Osteoblast (primary cell): ENCODE data around the gene PRKN. TPM values are rescaled to one million over a fixed set of nuclear protein-coding genes. Genes with fewer than 3 reads are reported as not detected.
"Not testable (repeated sequence)": the region's sequence is repeated elsewhere in the genome, so short reads cannot be mapped to it uniquely, and the experiment has no call there.

Experiments used
- DNase-seq: peaks from one replicate; pipeline ENCODE4 v3.0.0; 2011; ENCODE audit warnings: low spot score, mixed read lengths; ENCODE audit not compliant: insufficient read length; ENCODE audit errors: missing footprints
- H2AFZ ChIP-seq: 2 replicates; pipeline ENCODE4 v1.6.0; 2011; ENCODE audit warnings: mild to moderate bottlenecking, low read length
- H3K27ac ChIP-seq: 2 replicates; pipeline ENCODE4 v1.5.1; 2011; ENCODE audit warnings: mild to moderate bottlenecking, low read depth, low read length, moderate library complexity
- H3K27me3 ChIP-seq: 2 replicates; pipeline ENCODE4 v1.6.0; 2012; ENCODE audit warnings: mild to moderate bottlenecking, control low read depth, inconsistent platforms, low read length, moderate library complexity; ENCODE audit not compliant: insufficient read depth
- H3K36me3 ChIP-seq: 2 replicates; pipeline ENCODE4 v1.5.1; 2011; ENCODE audit warnings: mild to moderate bottlenecking, low read length, control low read depth, moderate library complexity; ENCODE audit not compliant: insufficient read depth
- H3K4me1 ChIP-seq: 2 replicates; pipeline ENCODE4 v1.5.1; 2011; ENCODE audit warnings: mild to moderate bottlenecking, low read length, control low read depth, moderate library complexity; ENCODE audit not compliant: insufficient read depth
- H3K4me2 ChIP-seq: 2 replicates; pipeline ENCODE4 v1.6.0; 2011; ENCODE audit warnings: mild to moderate bottlenecking, low read length; ENCODE audit not compliant: insufficient read depth
- H3K4me3 ChIP-seq: fragments of 200-600 bp; sonication (generic); 3 replicates; pipeline ENCODE4 v1.5.1; 2012; ENCODE audit warnings: mild to moderate bottlenecking, low read length, inconsistent platforms; ENCODE audit not compliant: insufficient read depth
- H3K79me2 ChIP-seq: 2 replicates; pipeline ENCODE4 v1.6.0; 2012; ENCODE audit warnings: mild to moderate bottlenecking, low read length, control low read depth, inconsistent platforms; ENCODE audit not compliant: insufficient read depth
- H3K9me3 ChIP-seq: 2 replicates; pipeline ENCODE4 v1.5.1; 2011; ENCODE audit warnings: low read depth, low read length, control low read depth
- H4K20me1 ChIP-seq: 2 replicates; pipeline ENCODE4 v1.6.0; 2012; ENCODE audit warnings: mild to moderate bottlenecking, low read length, control low read depth; ENCODE audit not compliant: insufficient read depth
- total RNA-seq: library from RNA; depleted of rRNA; stranded (reverse); fragments of >200 nt; gene quantifications from 2 replicates; pipeline ENCODE4 v1.2.3, GENCODE V29; 2012
- TF ChIP-seq, protein P1 (sequence below): IDR thresholded peaks from 2 replicates; pipeline ENCODE4 v1.5.1; 2011; ENCODE audit warnings: mild to moderate bottlenecking, low read depth, low read length, moderate library complexity; ENCODE audit errors: extremely low read depth

The PRKN gene
- total RNA-seq, 1 donor: 2.9 TPM

- H3K27me3 ChIP-seq: no peaks in the 10 kb centered on the region
- no peak overlapping the region for H2AFZ ChIP-seq
- H3K4me3 ChIP-seq: no peak overlapping the region
- no peaks in the 10 kb centered on the region for H3K9me3 ChIP-seq
- no peak overlapping the region for H3K27ac ChIP-seq
- TF ChIP-seq, protein P1, sequence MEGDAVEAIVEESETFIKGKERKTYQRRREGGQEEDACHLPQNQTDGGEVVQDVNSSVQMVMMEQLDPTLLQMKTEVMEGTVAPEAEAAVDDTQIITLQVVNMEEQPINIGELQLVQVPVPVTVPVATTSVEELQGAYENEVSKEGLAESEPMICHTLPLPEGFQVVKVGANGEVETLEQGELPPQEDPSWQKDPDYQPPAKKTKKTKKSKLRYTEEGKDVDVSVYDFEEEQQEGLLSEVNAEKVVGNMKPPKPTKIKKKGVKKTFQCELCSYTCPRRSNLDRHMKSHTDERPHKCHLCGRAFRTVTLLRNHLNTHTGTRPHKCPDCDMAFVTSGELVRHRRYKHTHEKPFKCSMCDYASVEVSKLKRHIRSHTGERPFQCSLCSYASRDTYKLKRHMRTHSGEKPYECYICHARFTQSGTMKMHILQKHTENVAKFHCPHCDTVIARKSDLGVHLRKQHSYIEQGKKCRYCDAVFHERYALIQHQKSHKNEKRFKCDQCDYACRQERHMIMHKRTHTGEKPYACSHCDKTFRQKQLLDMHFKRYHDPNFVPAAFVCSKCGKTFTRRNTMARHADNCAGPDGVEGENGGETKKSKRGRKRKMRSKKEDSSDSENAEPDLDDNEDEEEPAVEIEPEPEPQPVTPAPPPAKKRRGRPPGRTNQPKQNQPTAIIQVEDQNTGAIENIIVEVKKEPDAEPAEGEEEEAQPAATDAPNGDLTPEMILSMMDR: no peak
- H4K20me1 ChIP-seq: no peaks in the 10 kb centered on the region
- no peaks in the 10 kb centered on the region for H3K36me3 ChIP-seq
- DNase-seq: no peak
- H3K4me1 ChIP-seq: no peaks in the 10 kb centered on the region
- H3K79me2 ChIP-seq: no peaks in the 10 kb centered on the region
- H3K4me2 ChIP-seq: no peak overlapping the region
Measured at GRCh38 chr6:162403031-162403430, 324.5 kb downstream of the PRKN start.

GRCh38 chr6:162395181-162395580, 332.4 kb downstream of the PRKN start:
- no peaks in the 10 kb centered on the region for H3K79me2 ChIP-seq
- TF ChIP-seq, protein P1: no peak
- no peak for DNase-seq

DNA sequence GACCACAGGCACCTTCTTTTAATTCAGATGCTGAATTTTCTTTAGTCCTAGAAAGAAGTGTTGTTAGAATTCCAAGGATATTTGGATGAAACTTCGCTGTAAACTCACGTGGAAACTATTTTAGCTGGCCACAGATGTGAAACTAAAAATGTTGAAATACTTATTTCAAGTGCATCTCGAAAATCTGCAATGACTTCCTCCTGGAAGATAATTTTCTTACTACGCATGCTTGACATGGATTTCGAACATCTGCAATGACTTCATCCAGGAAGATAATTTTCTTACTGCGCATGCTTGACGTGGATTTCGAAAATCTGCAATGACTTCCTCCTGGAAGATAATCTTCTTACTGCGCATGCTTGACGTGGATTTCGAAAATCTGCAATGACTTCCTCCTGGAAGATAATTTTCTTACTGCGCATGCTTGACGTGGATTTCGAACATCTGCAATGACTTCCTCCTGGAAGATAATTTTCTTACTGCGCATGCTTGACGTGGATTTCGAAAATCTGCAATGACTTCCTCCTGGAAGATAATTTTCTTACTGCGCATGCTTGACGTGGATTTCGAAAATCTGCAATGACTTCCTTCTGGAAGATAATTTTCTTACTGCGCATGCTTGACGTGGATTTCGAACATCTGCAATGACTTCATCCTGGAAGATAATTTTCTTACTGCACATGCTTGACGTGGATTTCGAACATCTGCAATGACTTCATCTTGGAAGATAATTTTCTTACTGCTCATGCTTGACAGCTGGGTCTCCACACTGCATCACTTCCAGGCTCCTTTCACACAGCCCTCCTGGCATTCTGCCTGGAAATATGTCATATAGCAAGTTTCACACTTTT, 336.4 kb downstream of the PRKN start:
- H3K9me3 ChIP-seq, H3K27me3 ChIP-seq, H3K79me2 ChIP-seq, H4K20me1 ChIP-seq, H3K4me2 ChIP-seq, H3K27ac ChIP-seq, H3K36me3 ChIP-seq, H2AFZ ChIP-seq, H3K4me3 ChIP-seq, DNase-seq, H3K4me1 ChIP-seq: not testable (repeated sequence)

More at GRCh38 chr6:162395181-162395580, 332.4 kb downstream of the PRKN start:
- H3K9me3 ChIP-seq: peaks cover 3% of the 10 kb centered on the region
- no peak overlapping the region for H3K27ac ChIP-seq
- H3K4me3 ChIP-seq: no peak overlapping the region
- H3K4me2 ChIP-seq: no peak overlapping the region
- no peaks in the 10 kb centered on the region for H3K27me3 ChIP-seq
- no peaks in the 10 kb centered on the region for H4K20me1 ChIP-seq
- no peaks in the 10 kb centered on the region for H3K4me1 ChIP-seq
- H3K36me3 ChIP-seq: no peaks in the 10 kb centered on the region
- H2AFZ ChIP-seq: no peak overlapping the region

GRCh38 chr6:162389343-162390085, 338.1 kb downstream of the PRKN start:
- Histone ChIP-seq H3K36me3 (no peaks in the 10 kb centered on the region), H3K27ac (no peak overlapping the region), H3K27me3 (no peaks in the 10 kb centered on the region), H3K4me1 (no peaks in the 10 kb centered on the region), H3K79me2 (no peaks in the 10 kb centered on the region), H3K4me3 (no peak overlapping the region), H4K20me1 (no peaks in the 10 kb centered on the region), H2AFZ (no peak overlapping the region), H3K9me3 (no peaks in the 10 kb centered on the region), H3K4me2 (no peak overlapping the region)
- TF ChIP-seq, protein P1: no peak
- DNase-seq: no peak
